GM18498 (cell line): ENCODE results near the gene MRAP2.

Source experiments
- ATAC-seq: cut with Tn5 transposase; IDR thresholded peaks from one replicate; pipeline ENCODE4 v1.9.1; 2021; ENCODE audit warnings: mild to moderate bottlenecking, moderate library complexity; ENCODE audit not compliant: unreplicated experiment

Gene MRAP2

GRCh38 chr6:84033523-84034451 lies at the start of gene MRAP2:
Gene MRAP2 (plus strand): TSS chr6:84033772. CDS start chr6:84055319, 21,547 bp downstream.
- ATAC-seq = peak; percentile 58

GRCh38 chr6:83984411-83984810 lies 49.2 kb upstream of the MRAP2 start:
- ATAC-seq = no peak

- no peak for ATAC-seq
These were observed 48.3 kb upstream of the MRAP2 start for GRCh38 chr6:83985308-83985713.

GRCh38 chr6:83985715-83986114 lies 47.9 kb upstream of the MRAP2 start:
- no peak for ATAC-seq

GRCh38 chr6:83998021-83998584 lies 35.5 kb upstream of the MRAP2 start:
- ATAC-seq = no peak

GRCh38 chr6:84001119-84001518 lies 32.5 kb upstream of the MRAP2 start:
- no peak for ATAC-seq

GRCh38 chr6:84002226-84002625 lies 31.3 kb upstream of the MRAP2 start:
- no peak for ATAC-seq

- no peak for ATAC-seq
These were observed 30.4 kb upstream of the MRAP2 start for GRCh38 chr6:84003131-84003530.

GRCh38 chr6:84003654-84004053 lies 29.9 kb upstream of the MRAP2 start:
- no peak for ATAC-seq

GRCh38 chr6:84007871-84008270 lies 25.7 kb upstream of the MRAP2 start:
- no peak for ATAC-seq

- no peak for ATAC-seq
These were observed 20.2 kb upstream of the MRAP2 start for GRCh38 chr6:84013354-84013753.

GRCh38 chr6:84013931-84014330 lies 19.6 kb upstream of the MRAP2 start:
- ATAC-seq = no peak

- no peak for ATAC-seq
These were observed 17.5 kb upstream of the MRAP2 start for GRCh38 chr6:84016029-84016428.

- ATAC-seq = peak; percentile 83
These were observed 15.7 kb upstream of the MRAP2 start for GRCh38 chr6:84017709-84018452.

- no peak for ATAC-seq
These were observed 15.0 kb upstream of the MRAP2 start for GRCh38 chr6:84018453-84019061.

- no peak for ATAC-seq
These were observed 14.3 kb upstream of the MRAP2 start for GRCh38 chr6:84019141-84019841.

GRCh38 chr6:84019842-84020211 lies 13.7 kb upstream of the MRAP2 start:
- no peak for ATAC-seq

- no peak for ATAC-seq
These were observed 11.9 kb upstream of the MRAP2 start for GRCh38 chr6:84021625-84022024.

GRCh38 chr6:84026721-84027164 lies 6.8 kb upstream of the MRAP2 start:
- ATAC-seq = no peak

- no peak for ATAC-seq
These were observed 6.0 kb upstream of the MRAP2 start for GRCh38 chr6:84027340-84028181.
